ENCODE measurements around the gene DUSP10. TPM values are rescaled to one million over a fixed set of nuclear protein-coding genes. Genes with fewer than 3 reads are reported as not detected.

The DUSP10 gene
- total RNA-seq, 1 donor from 2014 or later = 3.5 TPM

- ATAC-seq (no peak), DNase-seq (no peak)
- intact Hi-C loops (cut with micrococcal nuclease) = no loop called here
These were observed 40.9 kb downstream of the DUSP10 start for GRCh38 chr1:221700948-221701347.

- intact Hi-C loops (cut with micrococcal nuclease) = no loop called here
- ATAC-seq (no peak), DNase-seq (no peak)
These were observed 41.4 kb downstream of the DUSP10 start for GRCh38 chr1:221700536-221700935.

- DNase-seq (no peak), ATAC-seq (no peak)
- intact Hi-C loops (cut with micrococcal nuclease) = no loop called here
These were observed 41.8 kb downstream of the DUSP10 start for GRCh38 chr1:221699978-221700519.

GRCh38 chr1:221699577-221699976 is 42.3 kb downstream of the DUSP10 start:
- ATAC-seq (no peak), DNase-seq (no peak)
- intact Hi-C loops (cut with micrococcal nuclease) = no loop called here

GRCh38 chr1:221698579-221699349 is 43.1 kb downstream of the DUSP10 start:
- DNase-seq (no peak), ATAC-seq (peak; percentile 31)
- intact Hi-C loops (cut with micrococcal nuclease) = no loop called here

- DNase-seq (no peak), ATAC-seq (no peak)
- intact Hi-C loops (cut with micrococcal nuclease) = no loop called here
These were observed 43.9 kb downstream of the DUSP10 start for GRCh38 chr1:221697923-221698425.

GRCh38 chr1:221696718-221697461 is 45.0 kb downstream of the DUSP10 start:
- no peak for ATAC-seq
- DNase-seq = no peak
- intact Hi-C loops (cut with micrococcal nuclease) = no loop called here

GRCh38 chr1:221696027-221696426 is 45.9 kb downstream of the DUSP10 start:
- DNase-seq (no peak), ATAC-seq (no peak)
- intact Hi-C loops (cut with micrococcal nuclease) = no loop called here

- intact Hi-C loops (cut with micrococcal nuclease) = no loop called here
- DNase-seq = no peak
- ATAC-seq = no peak
These were observed 46.6 kb downstream of the DUSP10 start for GRCh38 chr1:221695301-221695700.

GRCh38 chr1:221694109-221694508 is 47.8 kb downstream of the DUSP10 start:
- intact Hi-C loops (cut with micrococcal nuclease) = no loop called here
- DNase-seq (no peak), ATAC-seq (no peak)

- intact Hi-C loops (cut with micrococcal nuclease) = no loop called here
- DNase-seq = no peak
- ATAC-seq = no peak
These were observed 48.8 kb downstream of the DUSP10 start for GRCh38 chr1:221693087-221693486.

- ATAC-seq = no peak
- intact Hi-C loops (cut with micrococcal nuclease) = no loop called here
- DNase-seq = no peak
These were observed 49.2 kb downstream of the DUSP10 start for GRCh38 chr1:221692643-221693042.

- ATAC-seq (no peak), DNase-seq (no peak)
- intact Hi-C loops (cut with micrococcal nuclease) = no loop called here
These were observed 50.6 kb downstream of the DUSP10 start for GRCh38 chr1:221691261-221691660.

GRCh38 chr1:221690858-221691257 is 51.0 kb downstream of the DUSP10 start:
- intact Hi-C loops (cut with micrococcal nuclease) = no loop called here
- DNase-seq = no peak
- ATAC-seq = no peak

GRCh38 chr1:221689138-221689537 is 52.8 kb downstream of the DUSP10 start:
- intact Hi-C loops (cut with micrococcal nuclease) = no loop called here
- no peak for ATAC-seq
- DNase-seq = no peak

GRCh38 chr1:221688488-221688843 is 53.4 kb downstream of the DUSP10 start:
- ATAC-seq (no peak), DNase-seq (no peak)
- intact Hi-C loops (cut with micrococcal nuclease) = no loop called here

GRCh38 chr1:221687836-221688487 is 53.9 kb downstream of the DUSP10 start:
- ATAC-seq = peak; percentile 80
- no peak for DNase-seq
- intact Hi-C loops (cut with micrococcal nuclease) = no loop called here

GRCh38 chr1:221683681-221684080 is 58.2 kb downstream of the DUSP10 start:
- no peak for DNase-seq
- intact Hi-C loops (cut with micrococcal nuclease) = no loop called here
- no peak for ATAC-seq

GRCh38 chr1:221680085-221680484 is 61.8 kb downstream of the DUSP10 start:
- intact Hi-C loops (cut with micrococcal nuclease) = no loop called here
- no peak for ATAC-seq
- DNase-seq = no peak

- intact Hi-C loops (cut with micrococcal nuclease) = no loop called here
- ATAC-seq (no peak), DNase-seq (no peak)
These were observed 63.9 kb downstream of the DUSP10 start for GRCh38 chr1:221678014-221678413.
